ENCODE measurements around the gene GRAMD1A. TPM values are rescaled to one million over a fixed set of nuclear protein-coding genes. Genes with fewer than 3 reads are reported as not detected.

The GRAMD1A gene
- total and polyA plus RNA-seq, 4 experiments from 2014 or later, result 16.3 to 221 (median 130) TPM

- Mint-ChIP-seq H3K4me1 (peaks cover 15 to 32% (median 23%) of the 10 kb centered on the region in 4 donors), H3K27me3 (peaks cover 6 to 8% of the 10 kb centered on the region in 2 donors), H3K4me3 (peak overlapping the region; percentile 76 to 90 (median 84)), H3K9me3 (no peaks in the 10 kb centered on the region), H3K27ac (peak overlapping the region in 5 of 7 donors; percentile 47 to 85 (median 50)), H3K36me3 (no peaks in the 10 kb centered on the region)
- H3K27ac ChIP-seq (ENCODE audit: low read depth, low read length), result no peak overlapping the region
- H3K36me3 ChIP-seq (ENCODE audit: insufficient read depth, low read length), result no peaks in the 10 kb centered on the region
- H3K27me3 ChIP-seq (ENCODE audit: insufficient read depth, low read length), result no peaks in the 10 kb centered on the region
- ChIA-PET CTCF (ENCODE audit: partially characterized antibody) (no interaction called here), POLR2A (ENCODE audit: partially characterized antibody) (no interaction called here)
- DNase-seq, result no peak
- H3K4me3 ChIP-seq (ENCODE audit: low read length in 2 of 2), result peak overlapping the region; percentile 20 to 57
- H3K4me1 ChIP-seq (ENCODE audit: insufficient read depth, low read length), result peaks cover 32% of the 10 kb centered on the region
- intact Hi-C loops (cut with micrococcal nuclease), result loop anchor here (5.0 kb wide), 1 partner anchor 38 kb away; the partner anchor contains the start of gene GRAMD1A
- H3K9me3 ChIP-seq (ENCODE audit: control insufficient read depth in 1 of 2, low read length in 2 of 2), result no peaks in the 10 kb centered on the region
These were observed 40.0 kb downstream of the GRAMD1A start for GRCh38 chr19:35039881-35040825.

DNA sequence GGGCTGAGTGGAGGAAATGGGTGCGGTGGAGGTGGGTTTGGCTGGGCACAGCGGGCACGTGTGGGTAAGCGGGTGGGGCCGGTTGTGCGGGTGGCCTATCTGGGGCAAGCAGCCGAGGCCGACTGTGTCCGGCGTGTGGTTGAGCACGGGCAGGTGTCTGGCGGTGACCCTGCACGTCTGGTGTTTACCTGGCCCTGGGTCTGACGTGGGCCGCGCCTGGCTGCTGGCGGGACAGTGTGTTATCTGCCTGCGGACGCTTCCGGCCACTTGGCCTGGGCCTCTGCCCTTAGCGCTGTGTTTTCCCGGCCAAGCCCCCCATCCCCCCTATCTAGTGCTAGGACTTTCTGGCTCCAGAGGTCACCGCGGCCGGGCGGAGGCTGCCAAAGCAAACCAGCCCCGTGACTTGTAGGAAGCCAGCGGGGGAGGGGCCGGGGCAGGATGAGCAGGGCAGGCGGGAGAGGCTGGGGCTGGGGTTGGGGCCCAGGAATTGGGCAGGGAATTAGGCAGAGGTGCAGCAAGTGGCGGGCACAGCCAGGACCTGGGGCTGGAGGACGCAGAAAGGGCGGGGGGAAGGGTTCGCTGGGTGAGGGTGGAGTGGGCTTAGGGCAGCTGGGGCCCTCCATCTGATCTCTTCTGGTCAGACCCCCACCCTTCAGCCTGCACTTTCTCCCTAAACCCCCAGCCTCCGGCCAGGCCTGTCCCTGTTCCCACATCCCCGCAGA is 40.9 kb downstream of the GRAMD1A start:
- peak overlapping the region in 5 of 7 donors; percentile 12 to 85 (median 50) for H3K27ac Mint-ChIP-seq
- H3K36me3 Mint-ChIP-seq, result no peaks in the 10 kb centered on the region
- no peak overlapping the region for H3K27ac ChIP-seq (ENCODE audit: low read depth, low read length)
- no peaks in the 10 kb centered on the region for H3K27me3 ChIP-seq (ENCODE audit: insufficient read depth, low read length)
- POLR2A ChIA-PET (ENCODE audit: partially characterized antibody), result interaction anchor here (1.9 kb wide), 1 partner anchor 27 kb away, joined by 5 read pairs; no protein-coding TSS in a partner anchor
- intact Hi-C loops (cut with micrococcal nuclease), result loop anchor here (5.0 kb wide), 1 partner anchor 39 kb away; the partner anchor contains the start of gene GRAMD1A
- peak in 2 of 5 donors; percentile 15 to 47 for DNase-seq
- no peaks in the 10 kb centered on the region for H3K9me3 ChIP-seq (ENCODE audit: control insufficient read depth in 1 of 2, low read length in 2 of 2)
- H3K4me1 Mint-ChIP-seq, result peaks cover 22 to 40% (median 30%) of the 10 kb centered on the region in 4 donors
- H3K27me3 Mint-ChIP-seq, result peaks cover 6 to 8% of the 10 kb centered on the region in 2 donors
- H3K36me3 ChIP-seq (ENCODE audit: insufficient read depth, low read length), result no peaks in the 10 kb centered on the region
- H3K4me3 Mint-ChIP-seq, result peak overlapping the region; percentile 76 to 90 (median 84)
- peak overlapping the region in 1 of 2 donors; percentile 20 for H3K4me3 ChIP-seq (ENCODE audit: low read length in 2 of 2)
- H3K4me1 ChIP-seq (ENCODE audit: insufficient read depth, low read length), result peaks cover 32% of the 10 kb centered on the region
- CTCF ChIA-PET (ENCODE audit: partially characterized antibody), result no interaction called here
- H3K9me3 Mint-ChIP-seq, result no peaks in the 10 kb centered on the region

- POLR2A ChIA-PET (ENCODE audit: partially characterized antibody), result interaction anchor here (1.9 kb wide), 1 partner anchor 27 kb away, joined by 5 read pairs; no protein-coding TSS in a partner anchor
- peaks cover 22 to 40% (median 30%) of the 10 kb centered on the region in 4 donors for H3K4me1 Mint-ChIP-seq
- peak within 1 kb of the TSS in 5 of 7 donors; percentile 29 to 85 (median 50) for H3K27ac Mint-ChIP-seq
- H3K27me3 Mint-ChIP-seq, result peaks cover 6 to 8% of the 10 kb centered on the region in 2 donors
- peak within 1 kb of the TSS; percentile 20 to 57 for H3K4me3 ChIP-seq (ENCODE audit: low read length in 2 of 2)
- H3K9me3 Mint-ChIP-seq, result no peaks in the 10 kb centered on the region
- no peaks in the 10 kb centered on the region for H3K36me3 ChIP-seq (ENCODE audit: insufficient read depth, low read length)
- no peak within 1 kb of the TSS for H3K27ac ChIP-seq (ENCODE audit: low read depth, low read length)
- no peak for DNase-seq
- no peaks in the 10 kb centered on the region for H3K36me3 Mint-ChIP-seq
- CTCF ChIA-PET (ENCODE audit: partially characterized antibody), result interaction anchor here (7.7 kb wide), 1 partner anchor 68 kb away, joined by 54 read pairs; no protein-coding TSS in a partner anchor
- no peaks in the 10 kb centered on the region for H3K27me3 ChIP-seq (ENCODE audit: insufficient read depth, low read length)
- H3K9me3 ChIP-seq (ENCODE audit: control insufficient read depth in 1 of 2, low read length in 2 of 2), result no peaks in the 10 kb centered on the region
- peak within 1 kb of the TSS; percentile 76 to 90 (median 84) for H3K4me3 Mint-ChIP-seq
- intact Hi-C loops (cut with micrococcal nuclease), result loop anchor here (5.0 kb wide), 1 partner anchor 39 kb away; the partner anchor contains the start of gene GRAMD1A
- peaks cover 32% of the 10 kb centered on the region for H3K4me1 ChIP-seq (ENCODE audit: insufficient read depth, low read length)
These were observed 41.5 kb downstream of the GRAMD1A start, which contains the start of gene HPN for GRCh38 chr19:35041548-35042055. Gene HPN (plus strand): TSS chr19:35041721. CDS start chr19:35042507, 786 bp downstream.

GRCh38 chr19:35042056-35042730 is 42.1 kb downstream of the GRAMD1A start:
- H3K27me3 ChIP-seq (ENCODE audit: insufficient read depth, low read length), result no peaks in the 10 kb centered on the region
- intact Hi-C loops (cut with micrococcal nuclease), result loop anchor here (5.0 kb wide), 1 partner anchor 40 kb away; the partner anchor contains the start of gene GRAMD1A
- H3K27ac Mint-ChIP-seq, result peak overlapping the region in 2 of 7 donors; percentile 7 to 36
- ChIA-PET POLR2A (ENCODE audit: partially characterized antibody) (interaction anchor here (1.4 to 1.9 kb wide), 2 partner anchors 15 to 28 kb away, joined by 3 to 5 read pairs; no protein-coding TSS in a partner anchor), CTCF (ENCODE audit: partially characterized antibody) (interaction anchor here (7.7 kb wide), 1 partner anchor 68 kb away, joined by 54 read pairs; no protein-coding TSS in a partner anchor)
- no peak overlapping the region for H3K27ac ChIP-seq (ENCODE audit: low read depth, low read length)
- H3K9me3 Mint-ChIP-seq, result no peaks in the 10 kb centered on the region
- peak overlapping the region in 7 of 8 donors; percentile 21 to 55 (median 38) for H3K4me3 Mint-ChIP-seq
- DNase-seq, result peak in 1 of 5 donors; percentile 15
- H3K27me3 Mint-ChIP-seq, result peaks cover 6 to 8% of the 10 kb centered on the region in 2 donors
- H3K4me1 ChIP-seq (ENCODE audit: insufficient read depth, low read length), result peaks cover 32% of the 10 kb centered on the region
- no peaks in the 10 kb centered on the region for H3K36me3 ChIP-seq (ENCODE audit: insufficient read depth, low read length)
- H3K4me1 Mint-ChIP-seq, result peaks cover 22 to 40% (median 30%) of the 10 kb centered on the region in 4 donors
- H3K36me3 Mint-ChIP-seq, result no peaks in the 10 kb centered on the region
- no peaks in the 10 kb centered on the region for H3K9me3 ChIP-seq (ENCODE audit: control insufficient read depth in 1 of 2, low read length in 2 of 2)
- H3K4me3 ChIP-seq (ENCODE audit: low read length in 2 of 2), result no peak overlapping the region

DNA sequence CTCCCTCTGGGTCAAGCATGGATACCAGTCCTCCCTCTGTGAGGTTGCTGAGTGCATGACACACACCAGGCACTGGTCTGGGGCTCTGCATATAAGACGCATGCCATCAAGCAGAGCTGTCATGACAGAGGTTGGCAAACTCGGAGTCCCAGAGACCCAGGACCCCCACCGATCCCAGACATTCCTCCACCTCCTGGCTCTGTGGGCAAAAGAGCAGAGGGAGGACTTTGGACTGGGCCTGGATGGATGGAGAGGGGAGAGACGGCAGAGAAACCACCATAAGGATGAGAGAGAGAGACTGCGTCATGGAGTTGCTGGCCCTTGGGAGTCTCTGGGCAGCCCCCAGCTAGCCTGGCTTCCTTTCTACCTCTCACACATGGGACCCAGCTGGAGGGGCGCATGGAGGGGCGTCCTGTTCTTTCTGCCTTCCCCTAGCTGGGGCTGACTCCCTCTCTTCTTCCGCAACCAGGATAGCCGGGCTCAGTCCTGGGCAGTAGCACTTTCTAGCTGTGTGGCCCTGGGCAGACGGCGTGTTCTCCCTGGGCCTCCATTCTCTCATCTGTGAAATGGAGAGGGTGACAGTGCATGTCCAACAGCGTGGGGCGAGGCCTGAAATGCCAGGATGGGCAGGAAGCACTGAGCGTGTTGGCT is 43.0 kb downstream of the GRAMD1A start:
- H3K4me3 Mint-ChIP-seq, result peak overlapping the region in 2 of 8 donors; percentile 40 to 43
- peaks cover 22 to 40% (median 30%) of the 10 kb centered on the region in 4 donors for H3K4me1 Mint-ChIP-seq
- peak overlapping the region in 1 of 7 donors; percentile 36 for H3K27ac Mint-ChIP-seq
- Histone ChIP-seq H3K27ac (ENCODE audit: low read depth, low read length) (no peak overlapping the region), H3K4me1 (ENCODE audit: insufficient read depth, low read length) (peaks cover 32% of the 10 kb centered on the region), H3K27me3 (ENCODE audit: insufficient read depth, low read length) (no peaks in the 10 kb centered on the region), H3K4me3 (ENCODE audit: low read length in 2 of 2) (no peak overlapping the region), H3K9me3 (ENCODE audit: control insufficient read depth in 1 of 2, low read length in 2 of 2) (no peaks in the 10 kb centered on the region), H3K36me3 (ENCODE audit: insufficient read depth, low read length) (no peaks in the 10 kb centered on the region)
- POLR2A ChIA-PET (ENCODE audit: partially characterized antibody), result interaction anchor here (0.6 to 2.1 kb wide), 5 partner anchors 16 to 425 kb away, joined by 3 to 15 read pairs (median 5); no protein-coding TSS in a partner anchor
- H3K9me3 Mint-ChIP-seq, result no peaks in the 10 kb centered on the region
- no peaks in the 10 kb centered on the region for H3K36me3 Mint-ChIP-seq
- DNase-seq, result peak in 1 of 5 donors; percentile 11
- intact Hi-C loops (cut with micrococcal nuclease), result loop anchor here (5.0 kb wide), 1 partner anchor 41 kb away; the partner anchor contains the start of gene GRAMD1A
- peaks cover 6 to 8% of the 10 kb centered on the region in 2 donors for H3K27me3 Mint-ChIP-seq
- CTCF ChIA-PET (ENCODE audit: partially characterized antibody), result interaction anchor here (1.6 to 7.7 kb wide), 8 partner anchors 13 to 69 kb away, joined by 3 to 54 read pairs (median 14); no protein-coding TSS in a partner anchor

Measured in CD4-positive, alpha-beta memory T cell (primary cell).